GM12873 (cell line): ENCODE measurements around the gene VWF.

Source experiments
- TF ChIP-seq, protein P1 (sequence below): IDR thresholded peaks from 2 replicates; pipeline ENCODE4 v1.5.1; 2012; ENCODE audit warnings: low read depth, mild to moderate bottlenecking, moderate library complexity, low read length, control low read depth; ENCODE audit not compliant: insufficient read depth; ENCODE audit errors: missing control alignments

VWF gene

GRCh38 chr12:6084969-6085450, 39.5 kb downstream of the VWF start:
- TF ChIP-seq, protein P1, sequence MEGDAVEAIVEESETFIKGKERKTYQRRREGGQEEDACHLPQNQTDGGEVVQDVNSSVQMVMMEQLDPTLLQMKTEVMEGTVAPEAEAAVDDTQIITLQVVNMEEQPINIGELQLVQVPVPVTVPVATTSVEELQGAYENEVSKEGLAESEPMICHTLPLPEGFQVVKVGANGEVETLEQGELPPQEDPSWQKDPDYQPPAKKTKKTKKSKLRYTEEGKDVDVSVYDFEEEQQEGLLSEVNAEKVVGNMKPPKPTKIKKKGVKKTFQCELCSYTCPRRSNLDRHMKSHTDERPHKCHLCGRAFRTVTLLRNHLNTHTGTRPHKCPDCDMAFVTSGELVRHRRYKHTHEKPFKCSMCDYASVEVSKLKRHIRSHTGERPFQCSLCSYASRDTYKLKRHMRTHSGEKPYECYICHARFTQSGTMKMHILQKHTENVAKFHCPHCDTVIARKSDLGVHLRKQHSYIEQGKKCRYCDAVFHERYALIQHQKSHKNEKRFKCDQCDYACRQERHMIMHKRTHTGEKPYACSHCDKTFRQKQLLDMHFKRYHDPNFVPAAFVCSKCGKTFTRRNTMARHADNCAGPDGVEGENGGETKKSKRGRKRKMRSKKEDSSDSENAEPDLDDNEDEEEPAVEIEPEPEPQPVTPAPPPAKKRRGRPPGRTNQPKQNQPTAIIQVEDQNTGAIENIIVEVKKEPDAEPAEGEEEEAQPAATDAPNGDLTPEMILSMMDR = no peak

- TF ChIP-seq, protein P1 = no peak
These were observed 40.1 kb downstream of the VWF start for GRCh38 chr12:6084261-6084968.

DNA sequence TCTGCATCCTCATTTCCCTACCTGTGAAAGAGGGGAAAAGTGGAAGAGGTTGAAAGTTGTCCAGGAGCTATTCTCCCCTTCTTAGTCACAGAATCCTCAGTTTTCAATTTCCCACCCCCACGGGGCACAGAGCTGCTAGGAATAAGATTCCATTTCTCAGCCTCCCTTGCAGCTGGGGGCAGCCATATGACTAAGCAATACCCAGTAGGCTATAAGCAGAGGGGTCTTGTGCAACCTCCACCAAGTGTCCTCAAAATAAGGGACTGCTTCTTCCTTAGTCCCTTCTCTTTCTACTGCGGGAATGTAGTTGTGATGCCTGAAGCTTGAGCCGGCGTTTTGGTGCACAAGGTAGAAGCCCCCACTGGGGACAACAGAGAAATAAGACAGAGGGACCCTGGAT, 40.9 kb downstream of the VWF start:
- TF ChIP-seq, protein P1 = no peak

DNA sequence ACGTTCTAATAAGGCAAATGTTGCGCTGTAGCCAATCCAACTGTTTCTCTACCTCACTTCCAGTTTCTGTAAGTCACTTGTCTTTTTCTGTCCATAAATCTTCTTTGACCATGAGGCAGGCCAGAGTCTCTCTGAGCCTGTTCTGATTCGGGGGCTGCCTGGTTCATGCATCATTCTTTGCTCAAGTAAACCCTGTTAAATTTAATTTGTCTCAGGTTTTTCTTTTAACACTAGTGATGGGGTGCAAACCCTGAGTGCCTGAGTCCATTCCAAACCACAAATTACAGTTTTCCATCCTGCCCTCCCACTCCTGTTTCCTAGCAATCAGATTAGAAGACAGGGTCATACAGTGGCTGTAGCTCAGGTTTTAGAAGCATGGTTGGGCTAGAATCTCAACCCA, 41.9 kb downstream of the VWF start:
- TF ChIP-seq, protein P1 = no peak

DNA sequence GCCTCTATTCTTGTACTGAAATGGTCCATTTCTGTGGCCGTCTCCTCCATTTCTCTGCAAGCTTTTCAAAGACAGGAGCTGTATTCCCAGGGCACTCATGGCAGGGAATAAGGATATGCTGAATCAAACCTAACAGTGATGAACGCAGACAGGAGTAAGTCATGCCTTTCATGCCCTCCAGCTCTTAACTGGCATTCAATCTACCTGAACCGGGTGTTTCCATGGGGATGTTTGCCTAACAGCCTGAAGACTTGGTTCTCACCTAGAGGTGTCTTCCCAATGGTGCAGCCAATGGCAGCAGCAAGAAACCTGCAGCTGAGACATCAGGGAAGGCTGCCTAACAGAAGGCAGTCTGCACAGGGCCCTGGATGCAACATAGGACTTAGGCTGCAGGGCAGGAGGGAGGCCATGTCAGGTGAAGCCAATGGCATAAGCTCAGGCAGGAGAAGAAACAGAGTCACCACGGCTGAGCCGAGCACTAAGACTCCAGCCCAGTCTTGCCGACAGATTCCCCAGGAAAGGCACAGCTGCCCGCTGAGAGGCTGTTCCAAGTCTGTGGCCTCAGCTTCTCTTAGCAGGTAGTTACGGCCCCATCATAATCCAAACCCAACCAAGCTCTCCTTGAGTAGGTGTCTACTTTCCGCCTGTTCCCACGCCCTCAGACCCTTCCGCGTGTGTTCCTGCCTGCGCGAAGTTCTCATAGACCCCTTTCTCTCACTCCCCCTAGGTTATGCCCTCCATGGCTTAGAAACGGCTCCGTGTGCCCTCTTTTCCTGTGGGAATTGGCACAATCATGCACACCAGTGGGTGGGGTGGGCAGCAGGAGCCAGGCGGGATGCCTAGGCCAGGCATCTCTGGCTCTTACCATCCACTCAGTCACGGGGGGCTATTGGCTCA, 44.1 kb downstream of the VWF start:
- TF ChIP-seq, protein P1 = no peak

DNA sequence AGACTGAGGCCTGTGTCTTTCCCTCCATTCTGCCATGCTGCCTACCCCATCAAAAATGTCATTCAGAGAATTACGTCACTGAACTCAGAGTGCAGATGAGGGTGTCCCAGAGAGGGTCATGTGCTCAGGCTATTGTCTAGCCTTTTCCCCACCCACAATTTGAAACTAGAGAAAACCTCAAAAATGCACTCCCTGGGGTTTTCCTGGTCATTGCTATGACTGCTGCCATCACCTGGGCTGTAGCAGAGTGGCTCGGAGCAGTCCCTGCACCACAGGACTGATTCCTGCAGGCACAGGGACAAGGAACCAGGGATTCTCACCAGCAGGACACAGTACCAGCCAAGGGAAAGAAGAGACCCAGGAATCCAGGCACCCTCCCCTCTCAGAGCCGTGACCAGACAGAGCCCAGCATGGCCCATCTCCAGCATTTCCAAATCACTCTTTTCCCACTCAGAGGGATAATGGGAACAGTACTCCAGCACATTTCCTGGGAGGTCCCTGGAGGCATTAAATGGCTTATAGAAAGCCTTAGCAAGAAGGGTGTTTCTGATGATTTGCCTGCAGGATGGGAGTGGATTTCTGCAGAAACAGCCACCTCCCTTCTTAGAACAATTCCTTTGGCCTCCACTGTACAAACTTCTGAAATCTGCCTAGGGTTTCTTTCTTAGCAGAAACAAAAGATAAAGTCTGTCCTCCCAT, 45.9 kb downstream of the VWF start:
- TF ChIP-seq, protein P1 = no peak

GRCh38 chr12:6077692-6078083, 46.8 kb downstream of the VWF start:
- TF ChIP-seq, protein P1 = no peak
